ENCODE results near the gene CCDC110. TPM values are rescaled to one million over a fixed set of nuclear protein-coding genes. Genes with fewer than 3 reads are reported as not detected.
A peak's percentile ranks its signal among the peaks of the same experiment; 100 is the strongest.

Gene CCDC110
- total and polyA plus RNA-seq, 2 of the 13 experiments (the other 11 are each of a cell fraction or from before 2014, with no cell fraction given), result not detected

GRCh38 chr4:185504098-185505047 is 32.8 kb upstream of the CCDC110 start (continued):
- no peak for TF ChIP-seq KDM5B (CRISPR knock-in tag; IDR thresholded peaks at IDR 0.05; ENCODE audit: borderline replicate concordance)
- TF ChIP-seq ZNF749 (CRISPR knock-in tag; IDR thresholded peaks at IDR 0.05; ENCODE audit: borderline replicate concordance), result no peak
- 0 out of 2 replicates have a peak, but pooled peaks have one; percentile 22 for TF ChIP-seq TGIF2 (CRISPR knock-in tag; IDR thresholded peaks at IDR 0.05)
- peak; percentile 71 for TF ChIP-seq ZNF18 (CRISPR knock-in tag; IDR thresholded peaks at IDR 0.05; ENCODE audit: insufficient replicate concordance)
- TF ChIP-seq SOX13 (IDR thresholded peaks at IDR 0.05), result peak; percentile 56; the same call in 1 of the 2 replicates
- peak in 1 of 2 experiments; percentile 85; a peak in 2 of 4 replicates for TF ChIP-seq SOX13 (CRISPR knock-in tag; conservative IDR thresholded peaks at IDR 0.05 in 1 of 2, IDR thresholded peaks at IDR 0.05 in 1 of 2)
- TF ChIP-seq SRF (IDR thresholded peaks at IDR 0.05; ENCODE audit: low read depth, low read length), result peak; percentile 97
- no peak for TF ChIP-seq MEIS2 (CRISPR knock-in tag; IDR thresholded peaks at IDR 0.05)
- TF ChIP-seq THRA (CRISPR knock-in tag; IDR thresholded peaks at IDR 0.05; ENCODE audit: borderline replicate concordance), result peak; percentile 43; the same call in 1 of the 2 replicates
- TF ChIP-seq NFKBIZ (CRISPR knock-in tag; IDR thresholded peaks at IDR 0.05), result peak; percentile 33; the same call in 1 of the 2 replicates
- no peak for TF ChIP-seq ZNF17 (CRISPR knock-in tag; IDR thresholded peaks at IDR 0.05)
- peak; percentile 76 for TF ChIP-seq PAXIP1 (CRISPR knock-in tag; conservative IDR thresholded peaks at IDR 0.05)
- TF ChIP-seq MAX (IDR thresholded peaks at IDR 0.05), result peak; percentile 39
- no peak for TF ChIP-seq ZNF703 (CRISPR knock-in tag; IDR thresholded peaks at IDR 0.05; ENCODE audit: borderline replicate concordance)
- TF ChIP-seq DDIT3 (CRISPR knock-in tag; IDR thresholded peaks at IDR 0.05), result 0 out of 2 replicates have a peak, but pooled peaks have one; percentile 46
- 0 out of 2 replicates have a peak, but pooled peaks have one; percentile 62 for TF ChIP-seq ZKSCAN8 (CRISPR knock-in tag; IDR thresholded peaks at IDR 0.05; ENCODE audit: borderline replicate concordance)
- TF ChIP-seq ZNF674 (CRISPR knock-in tag; IDR thresholded peaks at IDR 0.05; ENCODE audit: low read depth), result no peak
- peak; percentile 99 to 100 for TF ChIP-seq MAFK (conservative IDR thresholded peaks at IDR 0.05 in 1 of 2, IDR thresholded peaks at IDR 0.05 in 1 of 2; ENCODE audit: low read length in 2 of 2)
- TF ChIP-seq GZF1 (CRISPR knock-in tag; IDR thresholded peaks at IDR 0.05), result no peak
- TF ChIP-seq ELF3 (CRISPR knock-in tag; IDR thresholded peaks at IDR 0.05), result peak; percentile 61; the same call in 1 of the 2 replicates
